ENCODE measurements around the gene AGA. TPM values are rescaled to one million over a fixed set of nuclear protein-coding genes. Genes with fewer than 3 reads are reported as not detected.

AGA gene
- total and polyA plus RNA-seq, 2 of the 13 experiments (the other 11 are each of a cell fraction or from before 2014, with no cell fraction given), result 21.9 to 22.3 TPM

- Histone ChIP-seq H4K20me1 (ENCODE audit: insufficient read depth, low read length) (no peaks in the 10 kb centered on the region), H3K27ac (ENCODE audit: extremely low read length, insufficient read depth, low read length) (no peak overlapping the region), H3K9me3 (ENCODE audit: low read length) (no peaks in the 10 kb centered on the region), H3K4me3 (replicated peaks in 1 of 3; ENCODE audit: insufficient read depth in 1 of 3, low read depth in 2 of 3, low read length in 3 of 3) (no peak overlapping the region), H3K9ac (ENCODE audit: insufficient read depth, low read depth, low read length) (no peak overlapping the region), H3K79me2 (ENCODE audit: insufficient read depth, low read length) (no peaks in the 10 kb centered on the region), H3K27me3 (ENCODE audit: control insufficient read depth in 1 of 2, insufficient read depth in 2 of 2, low read length in 2 of 2) (no peaks in the 10 kb centered on the region), H3K36me3 (replicated peaks in 1 of 2; ENCODE audit: control insufficient read depth in 1 of 2, insufficient read depth in 2 of 2, low read length in 2 of 2) (no peaks in the 10 kb centered on the region), H3K4me1 (ENCODE audit: insufficient read depth, low read length) (peaks cover 7% of the 10 kb centered on the region; the same call in 1 of the 2 replicates), H3K4me2 (ENCODE audit: low read depth, low read length) (no peak overlapping the region), H2AFZ (ENCODE audit: low read length) (no peak overlapping the region)
- peak; percentile 48; the same call in 1 of the 3 replicates for ATAC-seq
- no peak for FAIRE-seq
- 0% methylated on average over 1 of the region's 1 CpG for WGBS (ENCODE audit: low lambda C conversion rate)
- in situ Hi-C loops (cut with HindIII; ENCODE audit: extremely low pct_ligation_motif_present, low pct_unique_long_range_greater_than_20kb), result no loop called here
- ChIA-PET POLR2A (no interaction called here), CTCF (ENCODE audit: low intra/inter-chr PET ratio, low total read pairs) (no interaction called here)
- no peak for DNase-seq (ENCODE audit: low spot score)
- intact Hi-C loops (cut with micrococcal nuclease; ENCODE audit: unreplicated experiment), result no loop called here
- no TSS peak for BruUV-seq (replicated peaks)
- TF ChIP-seq GZF1 (CRISPR knock-in tag; IDR thresholded peaks at IDR 0.05) (no peak), SNAPC2 (CRISPR knock-in tag; IDR thresholded peaks at IDR 0.05) (no peak), ZNF672 (CRISPR knock-in tag; IDR thresholded peaks at IDR 0.05) (no peak), ZNF431 (CRISPR knock-in tag; IDR thresholded peaks at IDR 0.05; ENCODE audit: borderline replicate concordance, low read depth) (no peak), MED13 (CRISPR knock-in tag; IDR thresholded peaks at IDR 0.05) (no peak), ZNF318 (CRISPR knock-in tag; IDR thresholded peaks at IDR 0.05) (no peak)
- TF ChIP-seq, protein P1, sequence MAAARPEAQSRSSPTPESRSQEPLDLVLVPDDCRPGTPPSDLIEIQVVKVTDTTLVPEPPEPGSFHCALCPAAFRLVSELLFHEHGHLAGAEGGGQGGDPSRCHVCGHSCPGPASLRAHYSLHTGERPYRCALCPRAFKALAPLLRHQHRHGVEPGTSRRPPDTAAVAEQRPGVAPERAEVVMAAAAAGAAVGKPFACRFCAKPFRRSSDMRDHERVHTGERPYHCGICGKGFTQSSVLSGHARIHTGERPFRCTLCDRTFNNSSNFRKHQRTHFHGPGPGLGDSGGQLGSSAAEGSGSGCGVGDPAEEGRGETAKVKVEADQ (CRISPR knock-in tag; IDR thresholded peaks at IDR 0.05; ENCODE audit: borderline replicate concordance), result no peak
- TF ChIP-seq, protein P2, sequence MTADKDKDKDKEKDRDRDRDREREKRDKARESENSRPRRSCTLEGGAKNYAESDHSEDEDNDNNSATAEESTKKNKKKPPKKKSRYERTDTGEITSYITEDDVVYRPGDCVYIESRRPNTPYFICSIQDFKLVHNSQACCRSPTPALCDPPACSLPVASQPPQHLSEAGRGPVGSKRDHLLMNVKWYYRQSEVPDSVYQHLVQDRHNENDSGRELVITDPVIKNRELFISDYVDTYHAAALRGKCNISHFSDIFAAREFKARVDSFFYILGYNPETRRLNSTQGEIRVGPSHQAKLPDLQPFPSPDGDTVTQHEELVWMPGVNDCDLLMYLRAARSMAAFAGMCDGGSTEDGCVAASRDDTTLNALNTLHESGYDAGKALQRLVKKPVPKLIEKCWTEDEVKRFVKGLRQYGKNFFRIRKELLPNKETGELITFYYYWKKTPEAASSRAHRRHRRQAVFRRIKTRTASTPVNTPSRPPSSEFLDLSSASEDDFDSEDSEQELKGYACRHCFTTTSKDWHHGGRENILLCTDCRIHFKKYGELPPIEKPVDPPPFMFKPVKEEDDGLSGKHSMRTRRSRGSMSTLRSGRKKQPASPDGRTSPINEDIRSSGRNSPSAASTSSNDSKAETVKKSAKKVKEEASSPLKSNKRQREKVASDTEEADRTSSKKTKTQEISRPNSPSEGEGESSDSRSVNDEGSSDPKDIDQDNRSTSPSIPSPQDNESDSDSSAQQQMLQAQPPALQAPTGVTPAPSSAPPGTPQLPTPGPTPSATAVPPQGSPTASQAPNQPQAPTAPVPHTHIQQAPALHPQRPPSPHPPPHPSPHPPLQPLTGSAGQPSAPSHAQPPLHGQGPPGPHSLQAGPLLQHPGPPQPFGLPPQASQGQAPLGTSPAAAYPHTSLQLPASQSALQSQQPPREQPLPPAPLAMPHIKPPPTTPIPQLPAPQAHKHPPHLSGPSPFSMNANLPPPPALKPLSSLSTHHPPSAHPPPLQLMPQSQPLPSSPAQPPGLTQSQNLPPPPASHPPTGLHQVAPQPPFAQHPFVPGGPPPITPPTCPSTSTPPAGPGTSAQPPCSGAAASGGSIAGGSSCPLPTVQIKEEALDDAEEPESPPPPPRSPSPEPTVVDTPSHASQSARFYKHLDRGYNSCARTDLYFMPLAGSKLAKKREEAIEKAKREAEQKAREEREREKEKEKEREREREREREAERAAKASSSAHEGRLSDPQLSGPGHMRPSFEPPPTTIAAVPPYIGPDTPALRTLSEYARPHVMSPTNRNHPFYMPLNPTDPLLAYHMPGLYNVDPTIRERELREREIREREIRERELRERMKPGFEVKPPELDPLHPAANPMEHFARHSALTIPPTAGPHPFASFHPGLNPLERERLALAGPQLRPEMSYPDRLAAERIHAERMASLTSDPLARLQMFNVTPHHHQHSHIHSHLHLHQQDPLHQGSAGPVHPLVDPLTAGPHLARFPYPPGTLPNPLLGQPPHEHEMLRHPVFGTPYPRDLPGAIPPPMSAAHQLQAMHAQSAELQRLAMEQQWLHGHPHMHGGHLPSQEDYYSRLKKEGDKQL (CRISPR knock-in tag; IDR thresholded peaks at IDR 0.05; ENCODE audit: low read depth), result no peak
Measured at GRCh38 chr4:177427192-177427591, 15.0 kb downstream of the AGA start.

Data from HepG2 (cell line).